Tongue (tissue), 2 donors: ENCODE measurements around the gene TRIO. TPM values are rescaled to one million over a fixed set of nuclear protein-coding genes. Genes with fewer than 3 reads are reported as not detected.

Source experiments
- DNase-seq: peaks from one replicate; pipeline ENCODE4 v3.0.0-alpha.2; 2015
- total RNA-seq: library from RNA; depleted of rRNA; stranded (reverse); fragments of >200 nt; gene quantifications from one replicate; pipeline ENCODE4 v1.2.3, GENCODE V29; 2014

TRIO gene
- total RNA-seq, 1 donor from 2014 or later = 188 TPM

DNA sequence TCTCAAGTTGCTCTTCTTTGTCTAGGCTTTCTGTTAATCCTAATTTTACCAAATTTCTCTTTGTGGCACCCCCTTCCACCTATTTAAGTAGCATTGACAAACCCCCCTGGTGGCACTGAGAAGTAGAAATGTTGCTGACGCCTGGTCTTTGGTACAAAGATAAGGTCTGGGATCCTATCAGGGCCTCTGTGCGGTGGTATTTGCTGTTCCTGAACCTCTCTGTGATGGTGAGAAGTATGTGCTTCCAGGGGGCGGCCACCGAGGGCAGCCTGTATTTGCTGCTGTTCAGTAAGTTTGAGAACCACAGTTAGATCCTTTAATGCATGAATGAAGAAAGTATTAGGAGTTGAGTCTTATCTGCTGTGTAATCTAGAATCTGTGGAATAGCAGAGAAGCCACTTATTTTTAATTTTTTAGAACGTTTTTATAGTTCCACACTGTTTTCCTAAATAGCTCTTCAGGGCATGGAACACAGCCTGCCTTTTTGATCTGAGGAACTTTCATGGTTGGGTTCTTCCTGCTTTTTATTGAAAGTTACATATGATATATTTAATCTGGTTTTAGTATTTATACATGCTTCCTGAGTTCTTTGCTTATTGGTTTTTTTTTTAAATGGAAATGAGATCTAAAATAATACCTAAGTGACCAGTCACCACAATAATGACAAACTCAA, 124.2 kb downstream of the TRIO start:
- DNase-seq = no peak

DNA sequence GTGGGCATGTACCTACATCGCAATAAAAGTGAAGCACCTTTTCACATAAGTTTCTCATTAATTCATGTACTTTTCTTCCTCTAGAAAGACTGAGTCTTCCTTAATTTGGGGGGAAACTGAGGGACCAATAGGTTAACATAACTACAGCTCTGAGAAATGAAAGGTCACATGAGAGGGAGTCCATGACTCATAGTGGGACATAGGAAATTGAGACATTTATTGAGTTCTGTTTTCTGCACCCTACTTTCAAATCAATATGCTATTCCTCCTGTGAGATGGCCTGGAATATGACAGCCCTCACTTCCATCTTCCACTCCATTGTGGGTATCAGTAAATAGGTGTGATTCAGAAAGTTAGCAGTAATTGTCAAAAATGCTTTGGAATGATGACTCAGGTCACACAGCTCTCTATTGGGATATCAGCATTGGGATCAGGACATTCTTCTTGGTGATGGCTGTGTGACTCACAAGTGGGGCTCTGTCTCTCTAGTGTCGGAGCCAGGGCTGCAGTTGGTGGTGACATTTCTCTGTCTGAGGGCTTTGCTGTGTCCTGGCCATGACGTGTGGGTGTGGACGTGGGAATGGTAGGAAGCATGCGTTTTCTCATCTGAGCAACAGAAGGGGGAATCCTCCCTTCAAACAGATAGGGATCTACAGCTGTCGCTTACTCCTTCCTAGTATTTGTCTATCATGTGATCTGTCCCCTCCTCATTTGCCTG, 125.0 kb downstream of the TRIO start:
- DNase-seq = peak; percentile 50

DNA sequence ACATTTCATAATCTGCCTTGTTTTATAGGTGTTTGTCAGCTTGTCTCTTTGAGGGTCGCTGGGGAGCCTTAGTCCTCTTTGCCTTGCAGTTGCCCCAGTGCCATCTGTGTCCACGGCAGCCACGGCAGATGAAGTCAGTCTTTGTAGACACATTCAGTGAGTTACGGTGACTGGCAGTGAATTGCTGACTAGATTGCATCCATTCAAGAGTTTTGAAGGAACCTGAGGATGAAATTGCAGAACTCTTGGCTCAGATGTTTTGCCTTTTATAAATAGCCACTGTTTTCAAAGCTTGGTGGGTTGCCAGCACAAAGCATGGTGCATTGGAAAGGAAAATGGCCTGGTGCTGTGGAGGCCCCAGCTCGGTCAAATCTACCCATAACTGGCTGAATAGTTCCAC, 125.6 kb downstream of the TRIO start:
- DNase-seq = peak; percentile 51

DNA sequence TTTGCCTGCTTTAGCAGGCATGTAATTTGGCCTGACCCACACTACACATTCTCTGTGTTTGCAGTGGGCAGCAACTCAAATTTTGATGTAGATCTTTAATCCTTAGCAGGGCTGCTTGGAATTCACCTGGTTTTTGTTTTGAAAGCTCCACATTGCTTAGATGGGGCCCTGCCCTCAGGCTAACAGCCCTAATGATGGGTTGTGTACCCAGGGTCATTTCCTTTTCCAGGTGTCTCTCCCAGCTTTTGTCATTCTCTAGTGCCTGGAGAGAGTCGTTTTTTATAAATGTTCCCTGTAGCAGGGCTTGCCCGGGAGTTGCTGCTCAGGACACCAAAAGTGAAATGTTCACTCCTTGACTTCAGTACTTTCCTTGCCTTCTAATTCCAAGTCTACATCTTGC, 126.3 kb downstream of the TRIO start:
- no peak for DNase-seq

DNA sequence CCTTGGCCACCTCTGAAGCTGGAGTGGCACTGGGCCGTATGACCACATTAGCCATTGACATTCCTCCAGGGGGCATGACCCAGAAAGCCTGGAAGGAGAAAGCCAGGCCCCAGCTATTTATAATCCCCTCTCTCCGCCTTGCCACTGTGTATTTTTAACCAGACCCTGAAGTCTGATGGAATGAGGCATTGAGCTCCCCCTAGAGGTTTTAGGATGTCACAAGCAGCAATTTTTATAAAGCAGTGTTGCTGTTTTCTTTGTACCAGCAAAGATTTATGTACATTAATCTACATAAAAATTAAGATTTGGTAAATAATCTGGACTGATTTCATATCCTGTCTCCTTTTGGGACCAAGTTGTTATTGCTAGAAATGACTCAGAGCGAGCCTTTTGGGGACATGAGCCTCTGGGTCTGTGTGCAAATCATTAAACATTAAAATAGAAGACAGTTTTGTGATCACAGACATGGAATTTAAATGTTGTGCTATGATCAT, 127.1 kb downstream of the TRIO start:
- peak; percentile 88 for DNase-seq

DNA sequence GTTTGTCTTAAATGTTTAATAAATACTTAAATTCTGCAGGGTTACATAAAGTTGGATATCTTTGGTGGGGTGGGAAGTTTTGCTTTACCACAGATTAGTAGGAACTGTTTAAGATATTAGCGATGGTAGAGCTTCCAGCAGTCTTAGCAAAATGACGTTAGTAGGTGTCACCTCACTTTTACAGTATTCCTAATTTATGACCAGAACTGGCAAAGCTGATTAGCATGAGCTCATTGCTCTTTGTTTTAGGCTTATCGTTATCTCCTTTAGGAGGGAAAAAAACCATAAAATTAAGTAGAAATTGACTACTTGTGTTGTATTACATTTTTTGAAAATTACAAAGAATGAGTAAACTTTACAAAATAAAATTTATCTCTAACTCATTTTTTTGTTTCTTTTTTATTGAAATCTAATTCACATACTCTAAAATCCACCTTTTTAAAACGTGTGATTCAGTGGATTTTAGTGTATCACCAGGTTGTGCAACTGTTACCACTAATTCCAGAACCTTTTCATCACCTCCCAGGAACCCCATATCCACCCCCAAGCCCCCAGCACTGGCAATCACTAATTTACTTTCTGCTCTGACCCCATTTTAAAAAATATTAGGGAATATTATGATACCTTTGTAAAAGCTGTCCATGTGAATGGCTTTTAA, 129.5 kb downstream of the TRIO start:
- no peak for DNase-seq

DNA sequence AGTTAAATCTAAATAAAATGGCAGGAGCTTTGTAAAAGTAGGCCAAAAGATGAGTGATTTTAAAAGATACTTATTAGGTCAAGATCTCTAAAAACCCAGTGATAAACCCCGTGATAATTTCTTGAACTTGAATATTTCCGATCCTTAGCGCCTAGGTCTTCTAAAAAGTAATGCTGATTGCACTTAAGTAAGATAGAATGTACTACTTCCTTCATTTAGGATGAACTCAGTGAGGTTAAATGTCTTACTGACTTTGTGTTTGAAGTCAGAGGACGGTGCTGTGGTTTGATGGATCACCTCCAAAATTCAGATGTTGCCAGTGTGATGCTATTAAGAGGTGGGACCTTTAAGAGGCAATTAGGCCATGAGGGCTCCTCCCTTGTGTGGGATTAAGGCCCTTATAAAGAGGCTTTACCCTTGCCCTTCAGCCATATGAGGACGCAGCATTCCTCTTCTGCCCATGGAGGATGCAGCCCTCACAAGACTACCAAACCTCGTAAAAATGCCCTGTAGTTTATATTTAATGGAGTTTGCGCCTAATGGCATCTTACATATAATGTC, 130.1 kb downstream of the TRIO start:
- DNase-seq = no peak

DNA sequence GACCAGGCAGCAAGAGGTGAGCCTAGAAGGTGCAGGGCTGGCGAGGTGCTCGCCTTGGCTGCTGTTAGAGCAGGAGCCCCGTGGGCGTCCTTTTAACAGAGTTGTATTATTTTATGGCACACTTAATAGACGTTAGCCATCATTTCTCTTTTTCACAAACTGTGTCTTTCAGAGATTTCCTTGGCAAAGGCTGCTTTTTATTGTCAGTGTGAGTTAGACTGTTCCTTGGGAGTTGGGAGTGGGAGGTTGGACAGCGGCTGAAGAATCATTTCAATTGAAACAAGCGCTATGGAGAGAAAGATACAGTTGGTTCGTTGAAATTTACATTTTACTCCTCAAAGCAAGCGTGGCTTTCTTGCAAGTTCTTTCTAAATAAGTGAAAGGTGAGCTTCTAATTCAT, 133.2 kb downstream of the TRIO start:
- DNase-seq = no peak

DNA sequence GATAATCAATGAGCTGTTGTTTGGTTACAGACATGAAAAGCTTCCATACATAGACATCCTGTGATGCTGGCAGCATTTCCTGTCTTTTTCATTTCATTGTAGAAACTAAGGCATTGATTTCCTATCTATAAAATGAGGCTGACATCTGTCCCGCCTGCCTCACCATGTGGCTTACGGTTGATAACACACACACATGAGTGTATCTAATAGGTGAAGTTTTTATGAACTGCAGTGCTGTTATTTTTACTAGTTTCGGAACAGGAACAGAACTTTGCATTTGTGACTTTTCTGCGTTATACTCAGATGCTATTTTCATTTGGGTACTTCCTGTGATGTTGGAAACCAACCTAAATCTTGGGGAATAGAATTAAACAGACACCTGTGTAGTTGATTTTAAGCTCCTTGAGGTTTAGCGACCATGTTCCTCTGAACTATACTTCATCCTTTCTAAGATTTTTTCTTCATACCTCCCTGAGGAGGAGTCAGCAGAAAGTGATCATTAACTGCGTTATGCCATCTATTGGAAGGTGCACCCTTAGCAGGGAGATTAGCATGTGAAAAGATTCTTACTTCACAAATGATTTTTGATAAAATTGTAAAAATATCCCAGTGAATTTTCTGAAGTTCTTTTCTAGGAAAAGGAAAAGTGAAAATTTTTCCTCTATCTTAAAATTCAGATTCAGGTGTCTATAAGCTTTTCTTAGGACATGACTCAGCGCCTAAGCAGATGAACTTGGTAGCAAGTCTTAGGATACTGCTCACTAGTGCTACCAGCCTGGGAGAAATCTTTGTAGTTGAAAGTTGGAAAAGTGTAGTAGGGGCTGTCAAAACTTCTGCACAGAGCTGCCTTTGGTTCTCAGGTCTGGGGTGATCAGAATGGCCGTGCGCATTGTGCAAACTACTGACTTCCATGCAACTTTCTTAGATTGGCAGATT, 134.5 kb downstream of the TRIO start:
- DNase-seq = no peak

DNA sequence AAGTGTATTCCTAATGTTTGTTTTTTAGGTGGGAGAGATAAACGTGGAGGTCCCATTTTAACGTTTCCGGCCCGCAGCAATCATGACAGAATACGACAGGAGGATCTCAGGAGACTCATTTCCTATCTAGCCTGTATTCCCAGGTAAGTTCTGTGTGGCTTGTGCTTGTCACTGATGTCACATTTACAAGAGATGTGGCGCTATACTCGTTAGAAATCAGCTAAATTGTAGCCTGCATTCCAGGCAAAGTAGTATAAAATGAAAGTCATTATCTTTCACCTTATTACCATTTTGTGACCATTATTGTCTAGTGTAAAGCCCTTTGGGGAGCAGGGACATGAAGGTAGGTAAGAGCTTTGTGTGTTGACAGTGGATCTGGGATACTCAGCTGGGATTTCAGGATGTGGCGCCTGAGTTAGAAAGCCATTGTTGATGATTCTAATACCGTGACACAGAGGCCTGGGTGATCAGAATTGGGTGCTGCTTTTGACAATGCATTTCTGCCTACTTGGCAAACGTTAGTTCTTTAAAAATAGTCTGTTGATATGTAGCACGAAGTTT, 137.2 kb downstream of the TRIO start:
- DNase-seq = no peak

DNA sequence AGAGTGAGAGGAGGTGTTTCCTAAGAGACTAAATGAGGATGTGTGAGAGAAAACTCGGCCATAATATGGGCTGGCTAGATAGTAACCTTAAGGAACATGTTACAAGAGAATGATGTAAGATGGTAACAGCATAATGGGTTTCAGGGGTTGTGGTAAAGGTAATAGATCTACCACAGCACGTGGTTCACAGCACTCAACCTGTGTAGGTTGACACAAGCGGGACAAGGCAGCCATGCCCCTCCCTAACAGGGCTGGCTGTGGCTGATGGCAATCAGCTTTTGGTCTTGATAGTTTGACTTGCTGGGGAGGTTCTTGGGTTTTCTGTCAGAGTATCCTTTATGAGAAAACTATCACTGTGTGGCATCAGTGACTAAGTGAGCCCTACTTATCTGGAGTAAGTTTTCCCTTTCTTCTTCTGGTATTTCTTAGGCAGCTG, 138.6 kb downstream of the TRIO start:
- DNase-seq = no peak

DNA sequence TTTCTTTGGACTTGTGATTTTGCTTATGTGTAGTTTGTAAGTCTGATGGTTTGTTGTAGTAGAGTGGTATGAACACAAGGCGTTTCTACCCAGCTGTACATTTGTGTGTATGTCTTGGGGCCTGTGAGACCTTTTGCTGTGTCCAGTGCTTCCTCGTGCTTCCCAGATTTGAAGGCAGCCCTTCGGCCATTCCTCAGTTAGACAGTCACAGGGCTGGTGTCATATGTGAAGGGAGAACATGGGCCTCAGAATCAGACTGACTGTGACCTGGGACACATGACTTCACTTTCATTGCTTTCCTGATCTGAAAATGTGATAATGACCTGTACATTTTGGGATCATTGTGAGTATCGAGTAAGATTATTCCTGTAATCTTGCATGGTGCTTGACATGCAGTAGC, 140.0 kb downstream of the TRIO start:
- DNase-seq = no peak

DNA sequence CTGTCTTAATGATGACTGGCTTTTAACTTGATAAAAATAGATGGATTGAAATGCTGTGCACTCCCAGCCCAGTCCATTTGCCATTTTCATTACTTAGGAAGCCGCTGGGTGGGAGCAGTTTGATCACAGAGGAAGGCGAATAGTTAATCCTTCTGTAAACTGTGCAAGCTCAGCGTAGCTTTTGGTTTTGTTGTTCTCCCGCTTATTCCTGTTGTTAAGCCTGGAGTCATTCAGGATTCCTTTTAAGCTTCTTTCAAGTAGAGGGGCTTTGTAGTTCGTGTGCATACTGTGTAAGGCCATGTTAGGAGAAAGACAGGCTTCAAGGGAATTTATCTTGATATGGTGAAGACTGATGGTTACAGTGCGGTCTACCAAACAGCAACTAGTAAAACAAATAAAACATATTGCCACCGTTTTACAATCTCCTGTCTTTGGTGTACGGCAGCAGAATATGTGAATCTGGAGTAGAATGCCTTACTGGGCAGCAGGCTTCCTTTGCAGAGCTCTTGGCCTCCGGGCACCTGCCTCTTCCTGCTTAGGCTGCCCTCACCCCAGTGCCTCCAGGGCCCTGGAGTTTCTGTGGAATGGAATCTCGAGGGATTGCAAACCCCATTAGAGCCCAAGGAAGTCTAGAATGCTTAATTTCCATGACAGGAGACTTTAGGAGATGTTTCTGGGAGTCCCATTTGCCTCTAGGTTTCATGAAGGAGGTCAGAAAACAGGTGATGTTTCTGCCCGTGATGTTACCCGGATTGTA, 141.4 kb downstream of the TRIO start:
- DNase-seq = peak; percentile 21

DNA sequence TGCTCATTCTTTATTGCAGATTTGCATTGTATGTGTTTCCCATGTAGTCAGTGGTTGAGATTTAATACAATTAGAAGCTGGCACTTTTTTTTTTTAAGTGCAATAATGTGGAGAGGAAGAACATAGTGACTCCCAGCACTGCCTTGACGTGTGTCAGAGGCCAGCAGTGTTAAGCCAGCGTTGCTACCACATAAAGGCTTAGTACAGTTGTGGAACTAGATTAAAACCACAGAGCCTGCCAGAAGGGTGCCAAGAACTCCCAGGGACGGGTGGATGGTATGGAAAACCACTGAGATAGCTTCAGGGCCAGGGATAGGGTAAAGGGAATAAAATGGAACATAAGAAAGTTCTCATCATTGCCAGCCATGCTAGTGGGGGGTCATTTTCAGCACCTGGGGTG, 142.9 kb downstream of the TRIO start:
- DNase-seq = no peak

DNA sequence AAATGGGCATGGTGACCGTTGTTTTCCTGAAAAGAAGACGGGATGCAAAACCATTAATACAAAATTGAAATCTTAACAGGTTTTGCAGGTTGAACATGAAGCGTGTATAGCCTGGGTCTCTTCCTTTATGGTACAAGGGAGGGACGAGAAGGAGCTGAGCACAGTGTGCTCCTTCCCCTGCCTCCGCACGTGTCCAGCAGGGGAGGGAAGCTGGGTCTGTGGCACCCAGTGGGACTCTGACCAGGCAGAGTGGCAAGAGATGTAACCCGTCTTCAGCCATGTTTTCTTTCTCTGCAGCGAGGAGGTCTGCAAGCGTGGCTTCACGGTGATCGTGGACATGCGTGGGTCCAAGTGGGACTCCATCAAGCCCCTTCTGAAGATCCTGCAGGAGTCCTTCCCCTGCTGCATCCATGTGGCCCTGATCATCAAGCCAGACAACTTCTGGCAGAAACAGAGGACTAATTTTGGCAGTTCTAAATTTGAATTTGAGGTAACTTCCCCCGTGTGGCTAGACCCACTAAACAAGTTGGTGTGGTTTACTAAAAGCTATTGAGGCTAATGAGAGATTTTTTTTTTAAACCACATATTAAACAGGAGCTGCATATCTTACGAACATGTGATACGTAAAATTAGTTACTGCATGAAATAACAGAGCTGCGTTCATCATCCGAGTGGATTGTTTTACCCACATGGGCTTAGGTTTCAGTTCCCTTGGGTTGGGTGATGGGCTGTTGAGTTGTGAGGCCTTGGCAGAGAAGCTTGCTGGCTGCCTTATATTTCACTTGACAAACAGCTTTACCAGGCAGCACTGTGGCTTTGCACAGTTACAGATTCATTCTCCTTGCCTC, 143.7 kb downstream of the TRIO start:
- peak; percentile 55 for DNase-seq

DNA sequence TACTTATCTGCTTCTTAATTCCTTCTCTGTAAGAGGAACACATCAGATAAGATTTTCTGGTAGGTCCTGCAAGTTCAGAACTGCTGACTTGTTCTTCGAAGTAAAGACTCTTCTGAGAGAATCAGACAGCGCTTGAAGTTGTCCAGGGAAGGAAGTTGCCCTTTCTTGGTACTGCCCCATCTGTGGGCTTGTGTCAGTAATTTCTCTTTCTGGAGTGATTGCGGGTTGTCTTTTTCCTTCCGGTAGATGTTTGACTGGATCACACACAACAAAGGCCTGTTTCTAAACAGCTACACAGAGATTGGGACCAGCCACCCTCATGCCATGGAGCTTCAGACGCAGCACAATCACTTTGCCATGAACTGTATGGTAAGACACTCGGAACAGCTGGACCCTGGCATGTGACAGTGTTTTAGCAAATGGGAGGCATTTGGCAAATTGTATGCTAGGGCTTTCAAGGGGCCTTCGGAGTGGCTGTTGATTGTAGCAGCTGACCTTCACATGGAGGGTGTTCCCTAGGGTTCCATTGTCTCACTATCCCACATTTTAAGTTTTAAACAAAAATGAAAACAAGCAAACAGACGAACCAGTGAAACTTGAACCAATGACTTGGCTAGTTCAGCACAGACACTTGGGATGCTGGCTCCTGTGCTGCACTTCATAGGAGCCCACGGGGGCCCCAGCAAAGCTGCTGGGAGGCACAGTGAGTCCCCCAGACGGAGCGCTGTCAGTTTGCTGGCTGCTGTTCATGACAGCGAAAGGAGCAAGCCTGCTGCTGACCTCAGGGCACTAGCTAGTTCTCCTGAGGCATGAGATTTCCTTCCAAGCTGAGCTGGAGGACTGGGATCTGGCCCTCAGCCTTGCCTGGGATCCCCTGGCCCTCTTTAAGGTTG, 149.9 kb downstream of the TRIO start:
- peak; percentile 73 for DNase-seq

DNA sequence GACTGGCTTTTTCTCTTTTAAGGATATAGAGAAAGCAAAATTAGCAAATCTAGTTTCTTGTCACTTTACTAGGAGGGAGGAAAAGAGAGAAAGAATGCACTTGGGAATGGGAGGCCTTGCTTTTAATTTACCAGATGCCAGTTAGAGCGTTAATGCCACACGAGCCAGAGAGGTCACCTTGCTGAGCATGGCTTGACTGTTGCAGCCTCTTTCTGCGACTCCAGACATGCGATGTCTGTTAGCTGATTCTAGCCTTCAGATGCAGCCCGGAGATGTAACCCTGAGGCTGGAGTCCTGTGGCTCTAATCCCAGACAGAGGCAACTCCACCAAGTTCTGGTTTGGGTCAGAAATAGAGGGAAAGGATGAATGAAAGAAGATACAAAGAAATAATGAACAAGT, 152.5 kb downstream of the TRIO start:
- no peak for DNase-seq

DNA sequence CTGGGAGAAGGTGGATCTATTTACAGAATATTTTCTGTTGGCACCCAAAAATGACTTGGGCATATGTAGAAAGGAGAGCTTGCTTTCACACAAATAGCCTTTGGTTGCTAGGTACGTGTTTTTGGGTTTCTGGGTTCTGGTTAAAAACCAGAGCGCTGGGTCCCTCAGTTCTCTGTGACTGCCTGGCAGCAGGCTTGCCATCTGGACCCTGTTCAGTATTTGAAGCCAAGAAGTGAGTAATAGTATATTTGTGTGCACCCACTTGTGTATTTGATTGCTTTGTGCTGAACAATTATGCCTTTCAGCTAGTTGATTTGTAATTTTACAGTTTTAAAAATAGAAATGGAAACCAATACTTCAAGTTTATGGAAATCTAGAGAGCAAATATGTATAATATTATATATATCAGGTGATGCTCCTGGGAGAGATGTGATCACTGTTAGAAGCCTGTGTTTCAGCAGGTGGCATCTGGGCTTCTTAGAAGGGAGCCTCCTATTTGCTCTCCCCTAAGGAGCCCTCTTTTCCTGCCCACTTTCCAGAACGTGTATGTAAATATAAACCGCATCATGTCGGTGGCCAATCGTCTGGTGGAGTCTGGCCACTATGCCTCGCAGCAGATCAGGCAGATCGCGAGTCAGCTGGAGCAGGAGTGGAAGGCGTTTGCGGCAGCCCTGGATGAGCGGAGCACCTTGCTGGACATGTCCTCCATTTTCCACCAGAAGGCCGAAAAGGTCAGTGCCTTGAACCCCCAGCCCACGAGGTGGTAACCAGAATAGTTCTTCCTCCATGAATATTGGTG, 153.6 kb downstream of the TRIO start:
- DNase-seq = peak; percentile 41
